K562 (cell line): ENCODE data around the gene PPP1R9A. TPM values are rescaled to one million over a fixed set of nuclear protein-coding genes. Genes with fewer than 3 reads are reported as not detected.

Source experiments
- ATAC-seq: fragments of 200-7000 bp; cut with Tn5 transposase; 3 replicates; pipeline ENCODE4 v1.9.1; 2020; ENCODE audit warnings: moderate library complexity
- BruUV-seq: library from RNA; stranded (reverse); fragments of 400-500 nt; replicated peaks from 2 replicates; lab custom pipeline; 2021; lab: Mats Ljungman, UMichigan
- CTCF ChIA-PET: fragments of 300-600 bp; formaldehyde crosslinking; extraction: SDS; loops from one replicate; lab custom pipeline; 2021; ENCODE audit warnings: low intra/inter-chr PET ratio; lab: Yijun Ruan, JAX
- POLR2A ChIA-PET: fragments of 300-600, 350-650 bp; sonication (Branson Sonifier 250); formaldehyde crosslinking; extraction: SDS; loops from one replicate; lab custom pipeline; 2021; ENCODE audit warnings: antibody characterized with exemption, inconsistent platforms; lab: Yijun Ruan, JAX
- DNase-seq, 4 experiments: peaks; one replicate each; pipeline versions ENCODE4 v3.0.0 to v3.0.0-alpha.2; 2011 to 2018; ENCODE audit warnings: low spot score in 3 of 4, mixed read lengths in 3 of 4; ENCODE audit errors: extremely low read depth in 1 of 4
- FAIRE-seq: peaks from 2 replicates; lab custom pipeline; 2011; peaks lifted over from hg19 to GRCh38; lab: Jason Lieb, UNC
- H2AFZ ChIP-seq: 2 replicates; pipeline ENCODE4 v1.6.0; 2011; ENCODE audit warnings: low read depth, low read length, control low read depth, inconsistent platforms
- H3K27ac ChIP-seq: fragments of 200-600 bp; 3 replicates; pipeline ENCODE4 v1.8.0; 2011; ENCODE audit warnings: low read depth, mild to moderate bottlenecking, control low read depth, inconsistent platforms, low read length, moderate library complexity, mixed read lengths; ENCODE audit errors: extremely low read depth
- H3K27me3 ChIP-seq, 2 experiments: fragments of 300-600 bp in 1 of 2; 2 replicates in 1 of 2; 3 replicates in 1 of 2; pipeline versions ENCODE4 v1.6.0 to v1.8.0; 2011; ENCODE audit warnings: inconsistent platforms in 2 of 2, low read length in 2 of 2, mild to moderate bottlenecking in 1 of 2, mixed read lengths in 1 of 2, moderate library complexity in 1 of 2; ENCODE audit not compliant: control insufficient read depth in 2 of 2, insufficient read depth in 2 of 2
- H3K36me3 ChIP-seq: fragments of 300-600 bp; 3 replicates; pipeline ENCODE4 v1.8.0; 2011; ENCODE audit warnings: mild to moderate bottlenecking, low read length, inconsistent platforms; ENCODE audit not compliant: control insufficient read depth, insufficient read depth
- H3K4me1 ChIP-seq, 2 experiments: fragments of 200-600 bp in 1 of 2; replicated peaks in 1 of 2; 2 replicates in 1 of 2; 3 replicates in 1 of 2; pipeline versions ENCODE4 v1.5.1 to v1.8.0; 2011; ENCODE audit warnings: inconsistent platforms in 2 of 2, low read length in 2 of 2, mild to moderate bottlenecking in 1 of 2, mixed read lengths in 1 of 2, moderate library complexity in 1 of 2; ENCODE audit not compliant: control insufficient read depth in 2 of 2, insufficient read depth in 2 of 2
- H3K4me2 ChIP-seq: 2 replicates; pipeline ENCODE4 v1.6.1; 2011; ENCODE audit warnings: low read length, control low read depth, inconsistent platforms, mixed read lengths; ENCODE audit not compliant: insufficient read depth
- H3K4me3 ChIP-seq: fragments of 200-600 bp; sonication (generic), shearing (Covaris generic); 2 replicates; pipeline ENCODE4 v1.5.1; 2016; ENCODE audit warnings: control low read depth, inconsistent platforms
- H3K79me2 ChIP-seq: fragments of 200-600 bp; 3 replicates; pipeline ENCODE4 v1.8.0; 2011; ENCODE audit warnings: low read length, inconsistent platforms; ENCODE audit not compliant: control insufficient read depth, insufficient read depth
- H3K9ac ChIP-seq, 2 experiments: 2 replicates each; pipeline versions ENCODE4 v1.6.0 to v1.6.1; 2011; ENCODE audit warnings: low read depth in 2 of 2, low read length in 2 of 2, control low read depth in 1 of 2, inconsistent platforms in 1 of 2, mild to moderate bottlenecking in 1 of 2, mixed read lengths in 1 of 2; ENCODE audit not compliant: insufficient read depth in 1 of 2
- H3K9me1 ChIP-seq: one replicate; pipeline ENCODE4 v1.6.0; 2011; ENCODE audit warnings: inconsistent platforms, mild to moderate bottlenecking, low read length, moderate library complexity; ENCODE audit not compliant: control insufficient read depth, insufficient read depth
- H3K9me3 ChIP-seq: replicated peaks from 2 replicates; pipeline ENCODE4 v1.5.1; 2011; ENCODE audit warnings: low read depth, low read length, inconsistent platforms; ENCODE audit not compliant: control insufficient read depth, insufficient read depth
- H4K20me1 ChIP-seq: replicated peaks from 2 replicates; pipeline ENCODE4 v1.6.1; 2011; ENCODE audit warnings: low read length, inconsistent platforms, mixed read lengths; ENCODE audit not compliant: control insufficient read depth, insufficient read depth
- ADNP ChIP-seq: fragments of 200-800 bp; sonication (Bioruptor generic); IDR thresholded peaks from 2 replicates; pipeline ENCODE4 v1.6.1; 2016; ENCODE audit warnings: missing genetic modification characterization, missing compliant biosample characterization
- ASH1L ChIP-seq: fragments of 450-650 bp; IDR thresholded peaks from 2 replicates; pipeline ENCODE4 v1.6.1; 2018; ENCODE audit warnings: borderline replicate concordance, mild to moderate bottlenecking, low read depth; ENCODE audit not compliant: partially characterized antibody
- CBX1 ChIP-seq: sonication (generic); IDR thresholded peaks from 2 replicates; pipeline ENCODE4 v1.6.1; 2016; ENCODE audit warnings: antibody characterized with exemption, low read depth, mild to moderate bottlenecking
- HOXB6 ChIP-seq: fragments of 250-450 bp; sonication (Bioruptor Pico); IDR thresholded peaks from 2 replicates; pipeline ENCODE4 v1.5.1; 2022; ENCODE audit warnings: mild to moderate bottlenecking, borderline replicate concordance
- KDM1A ChIP-seq, 2 experiments: fragments of 450-650 bp; IDR thresholded peaks; 2 replicates each; pipeline ENCODE4 v1.6.1; 2016; ENCODE audit warnings: mild to moderate bottlenecking in 2 of 2
- PATZ1 ChIP-seq: fragments of 250-450 bp; sonication (Bioruptor Pico); IDR thresholded peaks from 2 replicates; pipeline ENCODE4 v1.5.0; 2020; ENCODE audit warnings: mild to moderate bottlenecking, borderline replicate concordance
- SNRNP70 ChIP-seq: fragments of 200-400 bp; formaldehyde crosslinking; optimal IDR thresholded peaks from 2 replicates; pipeline ENCODE3; 2017; ENCODE audit warnings: low read depth, low read length
- TARDBP ChIP-seq: fragments of 450-650 bp; IDR thresholded peaks from 2 replicates; pipeline ENCODE4 v1.6.1; 2016
- ZNF282 ChIP-seq: sonication (generic); formaldehyde crosslinking; IDR thresholded peaks from 2 replicates; pipeline ENCODE4 v1.8.1; 2023; ENCODE audit warnings: missing genetic modification reagents
- ZNF324 ChIP-seq: fragments of 250-450 bp; sonication (Bioruptor Pico); IDR thresholded peaks from 2 replicates; pipeline ENCODE4 v1.4.0; 2020; ENCODE audit warnings: mild to moderate bottlenecking
- in situ Hi-C: fragments of 300-500 bp; cut with MboI; formaldehyde crosslinking; loops from 4 replicates; pipeline ENCODE4 v1.15.0; 2018; ENCODE audit warnings: inconsistent platforms, mixed read lengths
- intact Hi-C: fragments of 100-400 bp; cut with micrococcal nuclease; formaldehyde crosslinking; loops from 2 replicates; pipeline ENCODE4 v1.14.2; 2022
- polyA plus RNA-seq, 8 experiments: library from polyadenylated mRNA; depleted of rRNA in 4 of 8; stranded (reverse) in 5 of 8; unstranded in 3 of 8; fragments of >200 nt; fragmentation: Nextera tagmentation in 2 of 8; fragmentation: Illumina TruSeq in 1 of 8; extraction: Ambion mirVana in 2 of 8; extraction: Trizol in 1 of 8; gene quantifications; 2 replicates each; pipeline versions ENCODE4 v1.2.1 to v1.2.3, GENCODE V29; 2011 to 2014; ENCODE audit warnings: inconsistent platforms in 1 of 8, missing spikeins in 1 of 8
- total RNA-seq, 7 experiments: library from RNA; depleted of rRNA in 6 of 7; stranded (reverse); fragments of >200 nt in 6 of 7; fragmentation: Illumina TruSeq in 2 of 7; extraction: Trizol in 2 of 7; gene quantifications; 2 replicates each; pipeline versions ENCODE4 v1.2.1 to v1.2.3, GENCODE V29; 2011 to 2021; ENCODE audit warnings: low replicate concordance in 1 of 7
- TF ChIP-seq, protein P1 (sequence below): sonication (generic); formaldehyde crosslinking; IDR thresholded peaks from 2 replicates; pipeline ENCODE4 v1.8.0; 2023; ENCODE audit warnings: mild to moderate bottlenecking, missing genetic modification reagents
- TF ChIP-seq, protein P2 (sequence below): fragments of 450-650 bp; IDR thresholded peaks from 2 replicates; pipeline ENCODE4 v1.6.1; 2016; ENCODE audit warnings: borderline replicate concordance

PPP1R9A gene
- total and polyA plus RNA-seq, 9 of the 15 experiments (the other 6 are each of a cell fraction or from before 2014, with no cell fraction given) = 0.24 TPM; not detected in 8

DNA sequence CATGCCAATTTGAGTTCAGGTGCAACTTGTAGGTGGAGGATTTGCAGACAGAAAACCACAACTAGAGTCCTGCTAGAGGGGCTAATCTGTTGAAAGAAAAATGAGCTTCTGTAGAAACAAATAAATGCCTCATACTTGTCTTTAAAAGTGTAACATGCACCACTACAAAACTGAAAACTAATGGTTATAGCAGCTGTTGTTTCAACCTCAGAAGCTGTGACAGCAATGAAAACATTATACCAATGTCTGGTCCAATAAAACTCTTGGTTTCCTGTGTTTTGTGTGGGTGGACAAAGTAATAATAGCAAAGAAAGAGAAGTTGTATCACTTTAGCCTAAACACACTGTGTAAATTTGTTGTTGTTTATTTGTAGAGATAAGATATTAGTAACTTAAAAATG, 3.4 kb upstream of the PPP1R9A start:
- ChIA-PET POLR2A (no interaction called here), CTCF (no interaction called here)
- Histone ChIP-seq H3K4me3 (no peak overlapping the region), H3K9me3 (no peaks in the 10 kb centered on the region), H2AFZ (no peak overlapping the region), H3K79me2 (no peaks in the 10 kb centered on the region), H3K9ac (no peak overlapping the region), H3K4me1 (peaks cover 0 to 3% of the 10 kb centered on the region in 2 experiments; a peak in 1 of 5 replicates), H3K9me1 (no peaks in the 10 kb centered on the region), H3K4me2 (no peak overlapping the region), H4K20me1 (no peaks in the 10 kb centered on the region), H3K36me3 (no peaks in the 10 kb centered on the region), H3K27me3 (no peaks in the 10 kb centered on the region), H3K27ac (no peak overlapping the region)
- no TSS peak for BruUV-seq
- FAIRE-seq (no peak), DNase-seq (no peak), ATAC-seq (no peak)
- TF ChIP-seq, protein P1, sequence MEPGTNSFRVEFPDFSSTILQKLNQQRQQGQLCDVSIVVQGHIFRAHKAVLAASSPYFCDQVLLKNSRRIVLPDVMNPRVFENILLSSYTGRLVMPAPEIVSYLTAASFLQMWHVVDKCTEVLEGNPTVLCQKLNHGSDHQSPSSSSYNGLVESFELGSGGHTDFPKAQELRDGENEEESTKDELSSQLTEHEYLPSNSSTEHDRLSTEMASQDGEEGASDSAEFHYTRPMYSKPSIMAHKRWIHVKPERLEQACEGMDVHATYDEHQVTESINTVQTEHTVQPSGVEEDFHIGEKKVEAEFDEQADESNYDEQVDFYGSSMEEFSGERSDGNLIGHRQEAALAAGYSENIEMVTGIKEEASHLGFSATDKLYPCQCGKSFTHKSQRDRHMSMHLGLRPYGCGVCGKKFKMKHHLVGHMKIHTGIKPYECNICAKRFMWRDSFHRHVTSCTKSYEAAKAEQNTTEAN (CRISPR knock-in tag) = no peak
- TF ChIP-seq ZNF324 (CRISPR knock-in tag) (no peak), SNRNP70 (no peak), ADNP (tag) (no peak), PATZ1 (CRISPR knock-in tag) (no peak), TARDBP (no peak), ASH1L (no peak), CBX1 (no peak), ZNF282 (CRISPR knock-in tag) (no peak), HOXB6 (no peak), KDM1A (IDR thresholded peaks at IDR 0.05) (no peak)
- TF ChIP-seq, protein P2, sequence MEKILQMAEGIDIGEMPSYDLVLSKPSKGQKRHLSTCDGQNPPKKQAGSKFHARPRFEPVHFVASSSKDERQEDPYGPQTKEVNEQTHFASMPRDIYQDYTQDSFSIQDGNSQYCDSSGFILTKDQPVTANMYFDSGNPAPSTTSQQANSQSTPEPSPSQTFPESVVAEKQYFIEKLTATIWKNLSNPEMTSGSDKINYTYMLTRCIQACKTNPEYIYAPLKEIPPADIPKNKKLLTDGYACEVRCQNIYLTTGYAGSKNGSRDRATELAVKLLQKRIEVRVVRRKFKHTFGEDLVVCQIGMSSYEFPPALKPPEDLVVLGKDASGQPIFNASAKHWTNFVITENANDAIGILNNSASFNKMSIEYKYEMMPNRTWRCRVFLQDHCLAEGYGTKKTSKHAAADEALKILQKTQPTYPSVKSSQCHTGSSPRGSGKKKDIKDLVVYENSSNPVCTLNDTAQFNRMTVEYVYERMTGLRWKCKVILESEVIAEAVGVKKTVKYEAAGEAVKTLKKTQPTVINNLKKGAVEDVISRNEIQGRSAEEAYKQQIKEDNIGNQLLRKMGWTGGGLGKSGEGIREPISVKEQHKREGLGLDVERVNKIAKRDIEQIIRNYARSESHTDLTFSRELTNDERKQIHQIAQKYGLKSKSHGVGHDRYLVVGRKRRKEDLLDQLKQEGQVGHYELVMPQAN = no peak
- in situ Hi-C loops = no loop called here
- intact Hi-C loops = no loop called here
